Measurements from ENCODE around the gene RASL11B. TPM values are rescaled to one million over a fixed set of nuclear protein-coding genes. Genes with fewer than 3 reads are reported as not detected.

The RASL11B gene
- total and polyA plus RNA-seq, 10 of the 15 experiments (the other 5 are each of a cell fraction or from before 2014, with no cell fraction given) = 0.06 to 0.45 (median 0.08) TPM; not detected in 5

GRCh38 chr4:52837716-52838558 is 24.2 kb upstream of the RASL11B start (continued):
- TF ChIP-seq, protein P1, sequence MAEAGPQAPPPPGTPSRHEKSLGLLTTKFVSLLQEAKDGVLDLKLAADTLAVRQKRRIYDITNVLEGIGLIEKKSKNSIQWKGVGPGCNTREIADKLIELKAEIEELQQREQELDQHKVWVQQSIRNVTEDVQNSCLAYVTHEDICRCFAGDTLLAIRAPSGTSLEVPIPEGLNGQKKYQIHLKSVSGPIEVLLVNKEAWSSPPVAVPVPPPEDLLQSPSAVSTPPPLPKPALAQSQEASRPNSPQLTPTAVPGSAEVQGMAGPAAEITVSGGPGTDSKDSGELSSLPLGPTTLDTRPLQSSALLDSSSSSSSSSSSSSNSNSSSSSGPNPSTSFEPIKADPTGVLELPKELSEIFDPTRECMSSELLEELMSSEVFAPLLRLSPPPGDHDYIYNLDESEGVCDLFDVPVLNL (IDR thresholded peaks at IDR 0.05; ENCODE audit: low read depth, low read length) = no peak
- TF ChIP-seq EP300 (IDR thresholded peaks at IDR 0.05; ENCODE audit: borderline replicate concordance in 1 of 2, control insufficient read depth in 1 of 2, low read depth in 2 of 2, low read length in 2 of 2) (no peak), ZNF274 (IDR thresholded peaks at IDR 0.05; ENCODE audit: insufficient read depth, insufficient read length) (no peak), RUNX3 (IDR thresholded peaks at IDR 0.05; ENCODE audit: low read length) (no peak), SIN3A (IDR thresholded peaks at IDR 0.05; ENCODE audit: low read depth, low read length) (no peak)
- TF ChIP-seq, protein P2, sequence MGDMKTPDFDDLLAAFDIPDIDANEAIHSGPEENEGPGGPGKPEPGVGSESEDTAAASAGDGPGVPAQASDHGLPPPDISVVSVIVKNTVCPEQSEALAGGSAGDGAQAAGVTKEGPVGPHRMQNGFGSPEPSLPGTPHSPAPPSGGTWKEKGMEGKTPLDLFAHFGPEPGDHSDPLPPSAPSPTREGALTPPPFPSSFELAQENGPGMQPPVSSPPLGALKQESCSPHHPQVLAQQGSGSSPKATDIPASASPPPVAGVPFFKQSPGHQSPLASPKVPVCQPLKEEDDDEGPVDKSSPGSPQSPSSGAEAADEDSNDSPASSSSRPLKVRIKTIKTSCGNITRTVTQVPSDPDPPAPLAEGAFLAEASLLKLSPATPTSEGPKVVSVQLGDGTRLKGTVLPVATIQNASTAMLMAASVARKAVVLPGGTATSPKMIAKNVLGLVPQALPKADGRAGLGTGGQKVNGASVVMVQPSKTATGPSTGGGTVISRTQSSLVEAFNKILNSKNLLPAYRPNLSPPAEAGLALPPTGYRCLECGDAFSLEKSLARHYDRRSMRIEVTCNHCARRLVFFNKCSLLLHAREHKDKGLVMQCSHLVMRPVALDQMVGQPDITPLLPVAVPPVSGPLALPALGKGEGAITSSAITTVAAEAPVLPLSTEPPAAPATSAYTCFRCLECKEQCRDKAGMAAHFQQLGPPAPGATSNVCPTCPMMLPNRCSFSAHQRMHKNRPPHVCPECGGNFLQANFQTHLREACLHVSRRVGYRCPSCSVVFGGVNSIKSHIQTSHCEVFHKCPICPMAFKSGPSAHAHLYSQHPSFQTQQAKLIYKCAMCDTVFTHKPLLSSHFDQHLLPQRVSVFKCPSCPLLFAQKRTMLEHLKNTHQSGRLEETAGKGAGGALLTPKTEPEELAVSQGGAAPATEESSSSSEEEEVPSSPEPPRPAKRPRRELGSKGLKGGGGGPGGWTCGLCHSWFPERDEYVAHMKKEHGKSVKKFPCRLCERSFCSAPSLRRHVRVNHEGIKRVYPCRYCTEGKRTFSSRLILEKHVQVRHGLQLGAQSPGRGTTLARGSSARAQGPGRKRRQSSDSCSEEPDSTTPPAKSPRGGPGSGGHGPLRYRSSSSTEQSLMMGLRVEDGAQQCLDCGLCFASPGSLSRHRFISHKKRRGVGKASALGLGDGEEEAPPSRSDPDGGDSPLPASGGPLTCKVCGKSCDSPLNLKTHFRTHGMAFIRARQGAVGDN (IDR thresholded peaks at IDR 0.05) = no peak
- TF ChIP-seq, protein P3, sequence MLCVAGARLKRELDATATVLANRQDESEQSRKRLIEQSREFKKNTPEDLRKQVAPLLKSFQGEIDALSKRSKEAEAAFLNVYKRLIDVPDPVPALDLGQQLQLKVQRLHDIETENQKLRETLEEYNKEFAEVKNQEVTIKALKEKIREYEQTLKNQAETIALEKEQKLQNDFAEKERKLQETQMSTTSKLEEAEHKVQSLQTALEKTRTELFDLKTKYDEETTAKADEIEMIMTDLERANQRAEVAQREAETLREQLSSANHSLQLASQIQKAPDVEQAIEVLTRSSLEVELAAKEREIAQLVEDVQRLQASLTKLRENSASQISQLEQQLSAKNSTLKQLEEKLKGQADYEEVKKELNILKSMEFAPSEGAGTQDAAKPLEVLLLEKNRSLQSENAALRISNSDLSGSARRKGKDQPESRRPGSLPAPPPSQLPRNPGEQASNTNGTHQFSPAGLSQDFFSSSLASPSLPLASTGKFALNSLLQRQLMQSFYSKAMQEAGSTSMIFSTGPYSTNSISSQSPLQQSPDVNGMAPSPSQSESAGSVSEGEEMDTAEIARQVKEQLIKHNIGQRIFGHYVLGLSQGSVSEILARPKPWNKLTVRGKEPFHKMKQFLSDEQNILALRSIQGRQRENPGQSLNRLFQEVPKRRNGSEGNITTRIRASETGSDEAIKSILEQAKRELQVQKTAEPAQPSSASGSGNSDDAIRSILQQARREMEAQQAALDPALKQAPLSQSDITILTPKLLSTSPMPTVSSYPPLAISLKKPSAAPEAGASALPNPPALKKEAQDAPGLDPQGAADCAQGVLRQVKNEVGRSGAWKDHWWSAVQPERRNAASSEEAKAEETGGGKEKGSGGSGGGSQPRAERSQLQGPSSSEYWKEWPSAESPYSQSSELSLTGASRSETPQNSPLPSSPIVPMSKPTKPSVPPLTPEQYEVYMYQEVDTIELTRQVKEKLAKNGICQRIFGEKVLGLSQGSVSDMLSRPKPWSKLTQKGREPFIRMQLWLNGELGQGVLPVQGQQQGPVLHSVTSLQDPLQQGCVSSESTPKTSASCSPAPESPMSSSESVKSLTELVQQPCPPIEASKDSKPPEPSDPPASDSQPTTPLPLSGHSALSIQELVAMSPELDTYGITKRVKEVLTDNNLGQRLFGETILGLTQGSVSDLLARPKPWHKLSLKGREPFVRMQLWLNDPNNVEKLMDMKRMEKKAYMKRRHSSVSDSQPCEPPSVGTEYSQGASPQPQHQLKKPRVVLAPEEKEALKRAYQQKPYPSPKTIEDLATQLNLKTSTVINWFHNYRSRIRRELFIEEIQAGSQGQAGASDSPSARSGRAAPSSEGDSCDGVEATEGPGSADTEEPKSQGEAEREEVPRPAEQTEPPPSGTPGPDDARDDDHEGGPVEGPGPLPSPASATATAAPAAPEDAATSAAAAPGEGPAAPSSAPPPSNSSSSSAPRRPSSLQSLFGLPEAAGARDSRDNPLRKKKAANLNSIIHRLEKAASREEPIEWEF (IDR thresholded peaks at IDR 0.05; ENCODE audit: insufficient replicate concordance, low read depth, low read length) = no peak
